ENCODE measurements around the gene FOXN1.

Gene FOXN1

DNA sequence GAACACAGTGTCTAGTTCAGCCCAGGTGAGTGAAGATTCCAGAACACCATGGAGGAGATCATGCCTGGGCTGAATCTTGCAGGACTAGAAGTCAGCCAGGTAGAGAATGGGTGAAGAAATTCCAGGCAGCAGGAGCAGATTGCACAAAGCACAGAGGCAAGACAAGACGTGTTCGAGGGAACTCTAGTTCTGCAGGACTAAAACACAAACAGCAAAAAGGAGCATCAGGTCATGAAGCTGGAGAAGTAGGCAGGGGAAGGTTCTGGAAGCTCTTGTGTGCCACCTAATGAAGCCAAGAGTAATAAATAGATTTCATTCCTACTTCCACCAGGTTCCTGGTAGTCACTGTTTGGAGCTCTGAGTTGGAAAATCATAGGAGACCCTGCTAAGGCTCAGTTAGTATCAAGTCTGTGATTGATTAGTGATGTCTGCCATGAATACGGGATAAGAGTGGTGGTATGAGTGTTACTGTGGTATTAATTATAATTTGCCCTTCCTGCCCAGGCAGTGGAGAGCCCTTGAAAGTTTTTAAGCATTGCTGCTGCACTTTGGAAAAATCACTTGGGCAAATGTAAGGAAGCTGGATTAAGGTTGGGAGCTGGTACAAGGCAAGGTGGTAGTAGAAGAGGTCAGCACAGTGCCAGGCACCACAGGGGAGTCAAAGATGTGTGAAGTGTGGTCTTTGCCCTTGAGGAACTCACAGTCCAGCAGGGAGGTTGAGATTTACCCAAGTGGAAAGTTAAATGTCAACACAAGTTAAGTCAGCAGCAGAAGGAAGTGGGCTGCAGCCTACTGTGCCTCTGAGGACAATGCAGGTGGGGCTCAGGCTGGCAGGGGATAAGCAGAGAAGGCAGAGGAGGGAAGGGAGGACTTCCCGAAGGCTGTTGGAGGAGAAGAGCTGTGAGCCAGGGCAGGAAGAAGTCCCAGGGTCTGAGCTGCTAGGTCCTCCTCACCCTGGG, 13.5 kb upstream of the FOXN1 start:
- Histone ChIP-seq H3K9ac (ENCODE audit: low read depth, low read length, poor library complexity, severe bottlenecking) (no peak overlapping the region), H2AFZ (ENCODE audit: low read length) (no peak overlapping the region), H3K4me3 (ENCODE audit: low read length, poor library complexity, severe bottlenecking) (no peak overlapping the region), H3K27me3 (ENCODE audit: insufficient read depth, low read length, poor library complexity, severe bottlenecking) (no peaks in the 10 kb centered on the region), H3K79me2 (ENCODE audit: insufficient read depth, low read length) (no peaks in the 10 kb centered on the region), H3F3A (ENCODE audit: low read depth) (no peaks in the 10 kb centered on the region), H3K4me2 (ENCODE audit: low read depth, low read length, poor library complexity, severe bottlenecking) (no peak overlapping the region), H3K4me1 (ENCODE audit: insufficient read depth, low read length, poor library complexity, severe bottlenecking) (no peaks in the 10 kb centered on the region), H3K36me3 (ENCODE audit: insufficient read depth, low read length) (no peaks in the 10 kb centered on the region), H4K20me1 (ENCODE audit: insufficient read depth, low read length, poor library complexity, severe bottlenecking) (no peaks in the 10 kb centered on the region), H3K9me2 (replicated peaks; ENCODE audit: low read depth, low read length) (no peaks in the 10 kb centered on the region), H3K9me3 (ENCODE audit: insufficient read depth, low read depth, low read length) (no peaks in the 10 kb centered on the region)
- TF ChIP-seq EZH2phosphoT487 (IDR thresholded peaks at IDR 0.05; ENCODE audit: borderline replicate concordance): no peak
- TF ChIP-seq, protein P1, sequence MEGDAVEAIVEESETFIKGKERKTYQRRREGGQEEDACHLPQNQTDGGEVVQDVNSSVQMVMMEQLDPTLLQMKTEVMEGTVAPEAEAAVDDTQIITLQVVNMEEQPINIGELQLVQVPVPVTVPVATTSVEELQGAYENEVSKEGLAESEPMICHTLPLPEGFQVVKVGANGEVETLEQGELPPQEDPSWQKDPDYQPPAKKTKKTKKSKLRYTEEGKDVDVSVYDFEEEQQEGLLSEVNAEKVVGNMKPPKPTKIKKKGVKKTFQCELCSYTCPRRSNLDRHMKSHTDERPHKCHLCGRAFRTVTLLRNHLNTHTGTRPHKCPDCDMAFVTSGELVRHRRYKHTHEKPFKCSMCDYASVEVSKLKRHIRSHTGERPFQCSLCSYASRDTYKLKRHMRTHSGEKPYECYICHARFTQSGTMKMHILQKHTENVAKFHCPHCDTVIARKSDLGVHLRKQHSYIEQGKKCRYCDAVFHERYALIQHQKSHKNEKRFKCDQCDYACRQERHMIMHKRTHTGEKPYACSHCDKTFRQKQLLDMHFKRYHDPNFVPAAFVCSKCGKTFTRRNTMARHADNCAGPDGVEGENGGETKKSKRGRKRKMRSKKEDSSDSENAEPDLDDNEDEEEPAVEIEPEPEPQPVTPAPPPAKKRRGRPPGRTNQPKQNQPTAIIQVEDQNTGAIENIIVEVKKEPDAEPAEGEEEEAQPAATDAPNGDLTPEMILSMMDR (conservative IDR thresholded peaks at IDR 0.05; ENCODE audit: low read length): no peak

DNA sequence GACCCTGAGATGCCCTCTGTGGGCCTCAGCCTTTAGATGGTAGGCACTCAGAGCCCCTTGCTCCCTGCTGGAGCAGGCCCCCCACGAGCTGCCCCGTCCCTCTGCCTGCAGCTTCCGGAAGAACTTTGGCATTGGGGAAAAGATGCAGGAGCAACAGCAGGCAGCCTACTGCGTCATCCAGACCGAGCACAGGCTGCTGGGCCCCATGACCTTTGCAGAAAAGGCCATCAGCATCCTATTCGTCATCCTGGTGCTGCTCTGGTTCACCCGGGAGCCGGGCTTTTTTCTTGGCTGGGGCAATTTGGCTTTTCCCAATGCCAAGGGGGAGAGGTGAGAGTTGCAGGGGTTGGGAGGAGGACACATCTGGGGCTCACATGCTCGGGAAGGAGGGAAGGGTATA, 12.7 kb upstream of the FOXN1 start:
- TF ChIP-seq EZH2phosphoT487 (IDR thresholded peaks at IDR 0.05; ENCODE audit: borderline replicate concordance): no peak
- TF ChIP-seq, protein P1 (conservative IDR thresholded peaks at IDR 0.05; ENCODE audit: low read length): no peak
- Histone ChIP-seq H3K9me2 (replicated peaks; ENCODE audit: low read depth, low read length) (no peaks in the 10 kb centered on the region), H3K4me3 (ENCODE audit: low read length, poor library complexity, severe bottlenecking) (no peak overlapping the region), H3K9ac (ENCODE audit: low read depth, low read length, poor library complexity, severe bottlenecking) (no peak overlapping the region), H3K27me3 (ENCODE audit: insufficient read depth, low read length, poor library complexity, severe bottlenecking) (no peaks in the 10 kb centered on the region), H3F3A (ENCODE audit: low read depth) (no peaks in the 10 kb centered on the region), H3K4me2 (ENCODE audit: low read depth, low read length, poor library complexity, severe bottlenecking) (no peak overlapping the region), H3K4me1 (ENCODE audit: insufficient read depth, low read length, poor library complexity, severe bottlenecking) (no peaks in the 10 kb centered on the region), H3K36me3 (ENCODE audit: insufficient read depth, low read length) (no peaks in the 10 kb centered on the region), H3K9me3 (ENCODE audit: insufficient read depth, low read depth, low read length) (no peaks in the 10 kb centered on the region), H3K79me2 (ENCODE audit: insufficient read depth, low read length) (no peaks in the 10 kb centered on the region), H2AFZ (ENCODE audit: low read length) (no peak overlapping the region), H4K20me1 (ENCODE audit: insufficient read depth, low read length, poor library complexity, severe bottlenecking) (no peaks in the 10 kb centered on the region)

DNA sequence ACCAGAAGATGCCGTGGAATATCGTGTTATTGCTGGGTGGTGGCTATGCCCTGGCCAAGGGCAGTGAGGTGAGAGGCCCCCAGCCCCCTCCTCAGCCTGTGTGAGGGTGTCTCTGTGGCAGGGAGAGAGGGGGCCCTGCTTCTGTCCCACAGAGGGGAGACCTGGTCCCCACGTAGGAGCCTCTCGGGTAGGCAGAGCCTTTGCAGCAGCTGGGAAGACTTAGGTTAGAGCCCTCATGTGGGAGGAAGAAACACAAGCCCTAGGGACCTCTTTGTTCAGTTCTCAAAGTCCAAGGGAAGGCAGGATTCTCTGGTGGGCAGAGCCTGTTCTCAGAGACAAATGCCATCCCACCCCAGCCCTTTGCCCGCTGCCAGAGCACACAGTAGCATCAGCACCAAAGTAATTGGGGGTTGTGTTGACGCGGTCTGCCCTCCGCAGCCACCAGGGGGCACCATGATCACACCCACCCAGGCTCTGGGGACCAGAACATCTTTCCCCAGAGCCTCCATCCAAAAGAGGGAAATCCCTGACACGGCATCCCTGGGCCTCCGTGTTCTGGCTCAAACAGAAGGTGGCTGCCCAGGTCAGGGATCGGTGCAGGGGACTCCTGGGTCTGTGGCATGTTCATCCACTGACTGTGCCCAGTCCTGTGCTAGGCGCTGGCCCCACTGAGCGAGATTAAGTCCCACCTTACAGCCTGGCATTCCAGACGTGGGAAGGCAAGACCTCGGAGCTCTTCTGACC, 11.5 kb upstream of the FOXN1 start:
- Histone ChIP-seq H4K20me1 (ENCODE audit: insufficient read depth, low read length, poor library complexity, severe bottlenecking) (no peaks in the 10 kb centered on the region), H3K9ac (ENCODE audit: low read depth, low read length, poor library complexity, severe bottlenecking) (no peak overlapping the region), H3K9me2 (replicated peaks; ENCODE audit: low read depth, low read length) (no peaks in the 10 kb centered on the region), H3F3A (ENCODE audit: low read depth) (no peaks in the 10 kb centered on the region), H3K9me3 (ENCODE audit: insufficient read depth, low read depth, low read length) (no peaks in the 10 kb centered on the region), H3K4me3 (ENCODE audit: low read length, poor library complexity, severe bottlenecking) (no peak overlapping the region), H3K27me3 (ENCODE audit: insufficient read depth, low read length, poor library complexity, severe bottlenecking) (no peaks in the 10 kb centered on the region), H3K36me3 (ENCODE audit: insufficient read depth, low read length) (no peaks in the 10 kb centered on the region), H2AFZ (ENCODE audit: low read length) (no peak overlapping the region), H3K4me1 (ENCODE audit: insufficient read depth, low read length, poor library complexity, severe bottlenecking) (no peaks in the 10 kb centered on the region), H3K79me2 (ENCODE audit: insufficient read depth, low read length) (no peaks in the 10 kb centered on the region), H3K4me2 (ENCODE audit: low read depth, low read length, poor library complexity, severe bottlenecking) (no peak overlapping the region)
- TF ChIP-seq EZH2phosphoT487 (IDR thresholded peaks at IDR 0.05; ENCODE audit: borderline replicate concordance): no peak
- TF ChIP-seq, protein P1 (conservative IDR thresholded peaks at IDR 0.05; ENCODE audit: low read length): peak; percentile 90

Data from Loucy (cell line).